MM.1S (cell line): ENCODE results near the gene CHST9.

ENCODE experiments used
- DNase-seq: peaks from one replicate; pipeline ENCODE4 v3.0.0-alpha.2; 2015
- H2AFZ ChIP-seq: fragments of 300-600 bp; sonication (generic); 2 replicates; pipeline ENCODE4 v1.6.0; 2016; ENCODE audit warnings: antibody characterized with exemption, low read length
- H3F3A ChIP-seq: fragments of 300-600 bp; sonication (generic); 2 replicates; pipeline ENCODE4 v1.6.1; 2016; ENCODE audit warnings: mild to moderate bottlenecking, antibody characterized with exemption, low read length, moderate library complexity, mixed read lengths; ENCODE audit not compliant: insufficient read depth
- H3K27ac ChIP-seq: fragments of 300-600 bp; sonication (generic); 2 replicates; pipeline ENCODE4 v1.5.1; 2016; ENCODE audit warnings: mild to moderate bottlenecking, low read length
- H3K27me3 ChIP-seq: fragments of 300-600 bp; sonication (generic); replicated peaks from 2 replicates; pipeline ENCODE4 v1.6.0; 2016; ENCODE audit warnings: low read length; ENCODE audit not compliant: insufficient read depth
- H3K36me3 ChIP-seq: fragments of 300-600 bp; sonication (generic); replicated peaks from 2 replicates; pipeline ENCODE4 v1.6.1; 2016; ENCODE audit warnings: mild to moderate bottlenecking, low read length, mixed read lengths; ENCODE audit not compliant: insufficient read depth
- H3K4me1 ChIP-seq: fragments of 300-600 bp; sonication (generic); 2 replicates; pipeline ENCODE4 v1.6.1; 2016; ENCODE audit warnings: low read length, mixed read lengths
- H3K4me2 ChIP-seq: fragments of 300-600 bp; sonication (generic); 2 replicates; pipeline ENCODE4 v1.6.0; 2016; ENCODE audit warnings: low read depth, low read length
- H3K4me3 ChIP-seq: fragments of 300-600 bp; sonication (generic); 2 replicates; pipeline ENCODE4 v1.5.1; 2016; ENCODE audit warnings: low read length, mixed read lengths
- H3K79me2 ChIP-seq: fragments of 300-600 bp; sonication (generic); 2 replicates; pipeline ENCODE4 v1.6.1; 2016; ENCODE audit warnings: mixed run types, low read length, mixed read lengths
- H3K9ac ChIP-seq: fragments of 300-600 bp; sonication (generic); 2 replicates; pipeline ENCODE4 v1.6.1; 2016; ENCODE audit warnings: low read length, mixed read lengths
- H3K9me2 ChIP-seq: fragments of 300-600 bp; sonication (generic); replicated peaks from 2 replicates; pipeline ENCODE4 v1.6.1; 2016; ENCODE audit warnings: mild to moderate bottlenecking, low read length, mixed read lengths; ENCODE audit not compliant: insufficient read depth
- H3K9me3 ChIP-seq: fragments of 300-600 bp; sonication (generic); replicated peaks from 2 replicates; pipeline ENCODE4 v1.6.1; 2016; ENCODE audit warnings: mild to moderate bottlenecking, low read length, mixed read lengths; ENCODE audit not compliant: insufficient read depth
- H4K20me1 ChIP-seq: fragments of 300-600 bp; sonication (generic); 2 replicates; pipeline ENCODE4 v1.6.1; 2016; ENCODE audit warnings: mild to moderate bottlenecking, low read length, moderate library complexity, mixed read lengths; ENCODE audit not compliant: insufficient read depth
- CTCF ChIP-seq: fragments of 300-600 bp; sonication (generic); IDR thresholded peaks from 2 replicates; pipeline ENCODE4 v1.5.1; 2016; ENCODE audit warnings: antibody characterized with exemption, low read length, mixed read lengths
- EZH2 ChIP-seq: fragments of 300-600 bp; sonication (generic); optimal IDR thresholded peaks from 2 replicates; pipeline ENCODE3; 2017; ENCODE audit warnings: low read depth, mild to moderate bottlenecking, antibody characterized with exemption, low read length, mixed read lengths
- EZH2phosphoT487 ChIP-seq: fragments of 300-600 bp; sonication (generic); IDR thresholded peaks from 2 replicates; pipeline ENCODE4 v1.6.1; 2018; ENCODE audit warnings: antibody characterized with exemption, low read length

CHST9 gene

GRCh38 chr18:26908906-26909305 lies 276.2 kb downstream of the CHST9 start:
- no peaks in the 10 kb centered on the region for H3K9me2 ChIP-seq
- H3K9ac ChIP-seq = no peak overlapping the region
- no peaks in the 10 kb centered on the region for H3F3A ChIP-seq
- no peaks in the 10 kb centered on the region for H3K79me2 ChIP-seq
- TF ChIP-seq EZH2 (no peak), EZH2phosphoT487 (no peak), CTCF (no peak)
- no peaks in the 10 kb centered on the region for H3K27me3 ChIP-seq
- no peak for DNase-seq
- no peak overlapping the region for H3K4me2 ChIP-seq
- H3K27ac ChIP-seq = no peak overlapping the region
- no peaks in the 10 kb centered on the region for H4K20me1 ChIP-seq
- no peaks in the 10 kb centered on the region for H3K9me3 ChIP-seq
- H3K36me3 ChIP-seq = no peaks in the 10 kb centered on the region
- no peak overlapping the region for H3K4me3 ChIP-seq
- no peak overlapping the region for H2AFZ ChIP-seq
- H3K4me1 ChIP-seq = no peaks in the 10 kb centered on the region

GRCh38 chr18:26902291-26902690 lies 282.8 kb downstream of the CHST9 start:
- H3K79me2 ChIP-seq = no peaks in the 10 kb centered on the region
- H3F3A ChIP-seq = no peaks in the 10 kb centered on the region
- H3K27ac ChIP-seq = no peak overlapping the region
- TF ChIP-seq CTCF (no peak), EZH2phosphoT487 (no peak), EZH2 (no peak)
- H3K4me1 ChIP-seq = no peaks in the 10 kb centered on the region
- H3K9ac ChIP-seq = no peak overlapping the region
- H2AFZ ChIP-seq = no peak overlapping the region
- no peaks in the 10 kb centered on the region for H3K36me3 ChIP-seq
- DNase-seq = no peak
- H3K9me2 ChIP-seq = no peaks in the 10 kb centered on the region
- no peaks in the 10 kb centered on the region for H4K20me1 ChIP-seq
- no peaks in the 10 kb centered on the region for H3K27me3 ChIP-seq
- H3K4me3 ChIP-seq = no peak overlapping the region
- no peaks in the 10 kb centered on the region for H3K9me3 ChIP-seq
- H3K4me2 ChIP-seq = no peak overlapping the region

- no peak for DNase-seq
- no peaks in the 10 kb centered on the region for H3K79me2 ChIP-seq
- H3K9ac ChIP-seq = no peak overlapping the region
- no peaks in the 10 kb centered on the region for H3K27me3 ChIP-seq
- H3K27ac ChIP-seq = no peak overlapping the region
- no peaks in the 10 kb centered on the region for H3K9me2 ChIP-seq
- no peak overlapping the region for H3K4me3 ChIP-seq
- no peaks in the 10 kb centered on the region for H4K20me1 ChIP-seq
- H3F3A ChIP-seq = no peaks in the 10 kb centered on the region
- no peaks in the 10 kb centered on the region for H3K9me3 ChIP-seq
- H3K4me1 ChIP-seq = no peaks in the 10 kb centered on the region
- H2AFZ ChIP-seq = no peak overlapping the region
- H3K4me2 ChIP-seq = no peak overlapping the region
- TF ChIP-seq EZH2phosphoT487 = no peak
- H3K36me3 ChIP-seq = no peaks in the 10 kb centered on the region
These were observed 284.1 kb downstream of the CHST9 start for GRCh38 chr18:26901020-26901419.

- Histone ChIP-seq H3K27me3 (no peaks in the 10 kb centered on the region), H3K9me3 (no peaks in the 10 kb centered on the region), H3K4me1 (no peaks in the 10 kb centered on the region), H3K9me2 (no peaks in the 10 kb centered on the region), H3K36me3 (no peaks in the 10 kb centered on the region), H3F3A (no peaks in the 10 kb centered on the region), H3K79me2 (no peaks in the 10 kb centered on the region), H4K20me1 (no peaks in the 10 kb centered on the region), H3K4me3 (no peak overlapping the region), H3K9ac (no peak overlapping the region), H2AFZ (no peak overlapping the region), H3K27ac (no peak overlapping the region), H3K4me2 (no peak overlapping the region)
- DNase-seq = no peak
- TF ChIP-seq CTCF (no peak), EZH2 (no peak), EZH2phosphoT487 (no peak)
These were observed 290.7 kb downstream of the CHST9 start for GRCh38 chr18:26894426-26894825.
